Measurements from ENCODE around the gene NMRAL1.

GRCh38 chr16:4475880-4476788, 1.7 kb upstream of the NMRAL1 start, which contains the start of gene HMOX2:
- TF ChIP-seq CTCF (IDR thresholded peaks at IDR 0.05) (peak; percentile 56), EZH2 (IDR thresholded peaks at IDR 0.05; ENCODE audit: borderline replicate concordance, insufficient read depth, low read depth, low read length, poor library complexity, severe bottlenecking) (no peak)

Measured in B cell (primary cell).